Fibroblast of skin of back (primary cell): Measurements from ENCODE around the gene PSTPIP1.

ENCODE experiments used
- DNase-seq: peaks from one replicate; pipeline ENCODE4 v3.0.0-alpha.2; 2013

Gene PSTPIP1

GRCh38 chr15:77030928-77031375 is 36.0 kb downstream of the PSTPIP1 start:
- DNase-seq: no peak

- DNase-seq: no peak
These were observed 36.6 kb downstream of the PSTPIP1 start for GRCh38 chr15:77031376-77032050.

GRCh38 chr15:77032052-77032646 is 37.2 kb downstream of the PSTPIP1 start:
- no peak for DNase-seq

GRCh38 chr15:77032647-77033416 is 37.9 kb downstream of the PSTPIP1 start:
- DNase-seq: no peak

GRCh38 chr15:77033417-77033728 is 38.4 kb downstream of the PSTPIP1 start:
- DNase-seq: no peak

- no peak for DNase-seq
These were observed 39.1 kb downstream of the PSTPIP1 start for GRCh38 chr15:77033729-77034671.

GRCh38 chr15:77034695-77035489 is 40.0 kb downstream of the PSTPIP1 start:
- DNase-seq: no peak

GRCh38 chr15:77035584-77035983 is 40.7 kb downstream of the PSTPIP1 start:
- no peak for DNase-seq

- no peak for DNase-seq
These were observed 41.1 kb downstream of the PSTPIP1 start for GRCh38 chr15:77035999-77036471.

- no peak for DNase-seq
These were observed 41.8 kb downstream of the PSTPIP1 start for GRCh38 chr15:77036537-77037387.

GRCh38 chr15:77037388-77038209 is 42.7 kb downstream of the PSTPIP1 start:
- DNase-seq: no peak

GRCh38 chr15:77038312-77039216 is 43.6 kb downstream of the PSTPIP1 start:
- DNase-seq: no peak

- DNase-seq: no peak
These were observed 44.2 kb downstream of the PSTPIP1 start for GRCh38 chr15:77039217-77039533.

- DNase-seq: no peak
These were observed 44.9 kb downstream of the PSTPIP1 start for GRCh38 chr15:77039848-77040247.

GRCh38 chr15:77040673-77041072 is 45.7 kb downstream of the PSTPIP1 start:
- DNase-seq: peak; percentile 26

GRCh38 chr15:77042245-77042919 is 47.5 kb downstream of the PSTPIP1 start:
- DNase-seq: no peak

- DNase-seq: no peak
These were observed 48.3 kb downstream of the PSTPIP1 start for GRCh38 chr15:77042955-77043920.
